Mesenchymal stem cell (in vitro differentiated cells and primary cell): ENCODE data around the gene APBA1.

Experiments used
- DNase-seq: peaks from one replicate; pipeline ENCODE4 v3.0.0-alpha.2; 2013
- H2AFZ ChIP-seq: one replicate; pipeline ENCODE4 v1.6.1; 2013; ENCODE audit warnings: low read depth, mild to moderate bottlenecking, control low read depth, inconsistent platforms, low read length, moderate library complexity
- H2AK5ac ChIP-seq: 2 replicates; pipeline ENCODE4 v1.6.1; 2013; ENCODE audit warnings: low read length, moderate library complexity, mild to moderate bottlenecking, inconsistent platforms; ENCODE audit not compliant: severe bottlenecking
- H2BK120ac ChIP-seq: one replicate; pipeline ENCODE4 v1.6.1; 2013; ENCODE audit warnings: low read depth, mild to moderate bottlenecking, inconsistent platforms, low read length, moderate library complexity
- H2BK12ac ChIP-seq, 2 experiments: one replicate each; pipeline ENCODE4 v1.6.1; 2013; ENCODE audit warnings: inconsistent platforms in 2 of 2, low read length in 2 of 2, mild to moderate bottlenecking in 2 of 2, moderate library complexity in 2 of 2, control low read depth in 1 of 2
- H2BK15ac ChIP-seq: one replicate; pipeline ENCODE4 v1.6.1; 2013; ENCODE audit warnings: mild to moderate bottlenecking, low read depth, inconsistent platforms; ENCODE audit not compliant: poor library complexity, severe bottlenecking
- H2BK5ac ChIP-seq: 2 replicates; pipeline ENCODE4 v1.6.1; 2013; ENCODE audit warnings: low read depth, mild to moderate bottlenecking, low read length, control low read depth, inconsistent platforms; ENCODE audit not compliant: poor library complexity, severe bottlenecking
- H3K14ac ChIP-seq, 2 experiments: one replicate each; pipeline ENCODE4 v1.6.1; 2013; ENCODE audit warnings: inconsistent platforms in 2 of 2, low read length in 2 of 2, control low read depth in 1 of 2, mild to moderate bottlenecking in 1 of 2, moderate library complexity in 1 of 2
- H3K18ac ChIP-seq, 2 experiments: one replicate each; pipeline ENCODE4 v1.6.1; 2013; ENCODE audit warnings: inconsistent platforms in 2 of 2, low read length in 2 of 2, control low read depth in 1 of 2, low read depth in 1 of 2, mild to moderate bottlenecking in 1 of 2
- H3K23ac ChIP-seq, 2 experiments: one replicate each; pipeline ENCODE4 v1.6.1; 2013; ENCODE audit warnings: inconsistent platforms in 2 of 2, low read length in 2 of 2, mild to moderate bottlenecking in 2 of 2, moderate library complexity in 2 of 2, control low read depth in 1 of 2
- H3K27ac ChIP-seq: 2 replicates; pipeline ENCODE4 v1.5.1; 2013; ENCODE audit warnings: mild to moderate bottlenecking, moderate library complexity, low read length, control low read depth, inconsistent platforms; ENCODE audit not compliant: poor library complexity, severe bottlenecking
- H3K27me3 ChIP-seq, 2 experiments: 2 replicates each; pipeline versions ENCODE4 v1.6.1 to v1.7.0; 2013; ENCODE audit warnings: low read length in 2 of 2, mild to moderate bottlenecking in 2 of 2, moderate library complexity in 2 of 2, control low read depth in 1 of 2, inconsistent platforms in 1 of 2; ENCODE audit not compliant: control insufficient read depth in 1 of 2, insufficient read depth in 1 of 2
- H3K36me3 ChIP-seq, 2 experiments: 2 replicates each; pipeline versions ENCODE4 v1.6.1 to v1.7.0; 2013; ENCODE audit warnings: low read length in 2 of 2, control low read depth in 1 of 2, inconsistent platforms in 1 of 2, low read depth in 1 of 2, mild to moderate bottlenecking in 1 of 2; ENCODE audit not compliant: insufficient read depth in 2 of 2, control insufficient read depth in 1 of 2
- H3K4ac ChIP-seq, 2 experiments: one replicate each; pipeline ENCODE4 v1.6.1; 2013; ENCODE audit warnings: inconsistent platforms in 2 of 2, low read length in 2 of 2, mild to moderate bottlenecking in 2 of 2, moderate library complexity in 2 of 2, control low read depth in 1 of 2, low read depth in 1 of 2
- H3K4me1 ChIP-seq: 2 replicates; pipeline ENCODE4 v1.6.1; 2013; ENCODE audit warnings: low read depth, low read length, control low read depth; ENCODE audit not compliant: control insufficient read depth, insufficient read depth
- H3K4me2 ChIP-seq: 2 replicates; pipeline ENCODE4 v1.6.1; 2013; ENCODE audit warnings: low read length, mild to moderate bottlenecking, inconsistent platforms; ENCODE audit not compliant: poor library complexity, severe bottlenecking
- H3K4me3 ChIP-seq, 2 experiments: 2 replicates each; pipeline versions ENCODE4 v1.5.1 to v1.7.0; 2013; ENCODE audit warnings: low read length in 2 of 2, mild to moderate bottlenecking in 2 of 2, control low read depth in 1 of 2, low read depth in 1 of 2; ENCODE audit not compliant: insufficient read depth in 1 of 2
- H3K79me1 ChIP-seq: replicated peaks from 2 replicates; pipeline ENCODE4 v1.6.1; 2013; ENCODE audit warnings: mild to moderate bottlenecking, control low read depth, low read length, inconsistent platforms; ENCODE audit not compliant: poor library complexity, severe bottlenecking
- H3K9ac ChIP-seq: 2 replicates; pipeline ENCODE4 v1.7.0; 2013; ENCODE audit warnings: mild to moderate bottlenecking, low read length, moderate library complexity
- H3K9me3 ChIP-seq: 2 replicates; pipeline ENCODE4 v1.7.0; 2013; ENCODE audit warnings: mild to moderate bottlenecking, low read length; ENCODE audit not compliant: control insufficient read depth
- H4K8ac ChIP-seq: one replicate; pipeline ENCODE4 v1.6.1; 2013; ENCODE audit warnings: inconsistent platforms, mild to moderate bottlenecking, low read length, moderate library complexity
- H4K91ac ChIP-seq: one replicate; pipeline ENCODE4 v1.6.1; 2013; ENCODE audit warnings: mild to moderate bottlenecking, low read length, inconsistent platforms
- WGBS: methylation state at CpG from one replicate; pipeline ENCODE4 v1.1.7; 2013; ENCODE audit warnings: mixed read lengths; 5-methylcytosine and 5-hydroxymethylcytosine counted together

Gene APBA1

DNA sequence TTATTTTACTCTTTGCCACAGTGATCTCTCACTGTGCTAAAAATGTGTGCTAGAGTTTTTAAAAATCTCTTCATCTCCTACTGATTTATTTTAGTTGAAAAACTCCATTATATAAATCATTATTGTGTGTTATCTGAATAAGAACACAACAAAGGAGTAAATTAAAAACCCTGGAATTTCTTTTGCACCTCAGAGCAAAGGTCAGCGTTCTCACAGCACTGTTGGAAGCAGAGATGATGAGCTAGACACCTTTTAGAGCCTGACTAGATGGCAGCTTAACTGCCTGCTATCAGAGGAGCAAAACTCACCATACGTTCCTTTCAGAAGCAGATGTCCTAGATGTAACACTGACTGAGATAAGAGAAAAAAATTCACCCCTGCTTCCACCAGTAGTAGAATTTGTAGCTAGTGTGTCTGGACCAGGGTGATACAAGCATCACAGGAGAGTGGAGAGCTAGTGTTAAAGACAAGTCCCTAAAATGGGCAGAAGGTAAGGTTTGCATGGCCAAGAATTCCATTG lies 200.0 kb downstream of the APBA1 start:
- H2BK12ac ChIP-seq: no peak overlapping the region
- WGBS: 38% methylated on average over 1 of the region's 2 CpGs

DNA sequence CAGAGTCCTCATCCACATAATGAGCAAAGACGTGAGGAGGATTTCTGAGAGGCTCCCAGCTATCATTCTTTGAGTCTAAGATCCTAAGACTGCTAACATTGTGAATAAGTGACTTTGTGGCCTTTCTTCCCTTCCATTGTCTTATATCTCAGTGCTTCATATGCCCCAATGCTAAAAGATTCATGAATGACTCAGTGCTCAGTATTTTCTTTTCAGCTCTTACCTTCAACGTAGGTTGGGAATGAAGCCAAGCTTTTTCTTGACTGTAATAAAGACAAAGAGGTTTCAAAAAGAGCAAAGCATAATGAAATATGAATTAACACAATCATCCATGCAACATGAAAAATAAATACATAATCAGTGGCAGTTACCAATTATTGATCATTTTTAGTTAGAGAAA lies 200.7 kb downstream of the APBA1 start:
- Histone ChIP-seq H3K9me3 (no peaks in the 10 kb centered on the region), H3K18ac (no peak overlapping the region), H3K14ac (no peak overlapping the region), H2BK120ac (no peak overlapping the region), H3K79me1 (peaks cover 2% of the 10 kb centered on the region), H3K27me3 (no peaks in the 10 kb centered on the region), H4K91ac (no peak overlapping the region), H3K4me1 (no peaks in the 10 kb centered on the region), H3K27ac (no peak overlapping the region), H3K4me3 (no peak overlapping the region), H3K23ac (no peak overlapping the region), H3K4ac (no peak overlapping the region), H2AFZ (no peak overlapping the region), H2AK5ac (no peak overlapping the region), H4K8ac (no peak overlapping the region), H3K36me3 (peaks cover 4 to 8% of the 10 kb centered on the region in 2 experiments), H2BK12ac (no peak overlapping the region), H3K4me2 (no peak overlapping the region), H2BK15ac (no peak overlapping the region), H3K9ac (no peak overlapping the region), H2BK5ac (no peak overlapping the region)
- 79% methylated on average over 2 of the region's 2 CpGs for whole genome bisulfite sequencing
- no peak for DNase-seq

More for the DNA sequence above, 200.0 kb downstream of the APBA1 start:
- no peak overlapping the region for H3K4me2 ChIP-seq
- H2AK5ac ChIP-seq: no peak overlapping the region
- no peak overlapping the region for H2BK5ac ChIP-seq
- H3K4me3 ChIP-seq: no peak overlapping the region
- no peak overlapping the region for H3K27ac ChIP-seq
- peaks cover 2 to 4% of the 10 kb centered on the region in 2 experiments for H3K36me3 ChIP-seq
- H2AFZ ChIP-seq: no peak overlapping the region
- DNase-seq: no peak
- no peak overlapping the region for H3K23ac ChIP-seq
- H2BK15ac ChIP-seq: no peak overlapping the region
- H3K18ac ChIP-seq: no peak overlapping the region
- no peak overlapping the region for H4K91ac ChIP-seq
- no peaks in the 10 kb centered on the region for H3K4me1 ChIP-seq
- H3K9ac ChIP-seq: no peak overlapping the region
- no peak overlapping the region for H2BK120ac ChIP-seq
- no peaks in the 10 kb centered on the region for H3K9me3 ChIP-seq
- H3K14ac ChIP-seq: no peak overlapping the region
- no peak overlapping the region for H4K8ac ChIP-seq
- no peak overlapping the region for H3K4ac ChIP-seq
- H3K27me3 ChIP-seq: no peaks in the 10 kb centered on the region
- H3K79me1 ChIP-seq: peaks cover 2% of the 10 kb centered on the region

- Histone ChIP-seq H3K4me3 (no peak overlapping the region), H3K79me1 (no peaks in the 10 kb centered on the region), H3K4ac (no peak overlapping the region), H4K8ac (no peak overlapping the region), H3K18ac (no peak overlapping the region), H3K36me3 (peaks cover 8 to 11% of the 10 kb centered on the region in 2 experiments), H2AFZ (no peak overlapping the region), H3K14ac (no peak overlapping the region), H2AK5ac (no peak overlapping the region), H2BK120ac (no peak overlapping the region), H3K9ac (no peak overlapping the region), H4K91ac (no peak overlapping the region), H3K27ac (no peak overlapping the region), H3K9me3 (no peaks in the 10 kb centered on the region), H2BK5ac (no peak overlapping the region), H3K4me2 (no peak overlapping the region), H2BK12ac (no peak overlapping the region), H3K4me1 (no peaks in the 10 kb centered on the region), H2BK15ac (no peak overlapping the region), H3K23ac (no peak overlapping the region), H3K27me3 (no peaks in the 10 kb centered on the region)
- WGBS: 95% methylated on average over 8 of the region's 9 CpGs
- no peak for DNase-seq
These were observed 201.8 kb downstream of the APBA1 start for GRCh38 chr9:69470186-69470977.

DNA sequence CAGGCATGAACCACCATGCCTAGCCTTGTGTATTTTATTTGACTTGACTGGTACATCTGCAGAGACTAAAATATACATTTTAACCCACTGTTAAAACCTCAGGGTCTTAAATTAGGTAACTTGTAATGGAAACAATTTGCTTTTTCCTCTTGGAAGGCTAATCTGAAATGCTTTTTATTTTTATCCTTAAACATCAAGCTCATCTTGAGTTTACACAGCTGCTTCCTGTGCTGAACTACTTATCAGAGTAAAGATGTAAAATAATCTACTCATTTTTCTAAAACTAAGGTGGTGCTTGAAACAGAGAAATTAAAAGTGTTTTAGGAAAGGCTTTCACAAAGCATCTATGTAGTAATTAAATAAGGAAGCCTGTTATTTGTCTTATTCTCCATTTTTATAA lies 203.0 kb downstream of the APBA1 start:
- Histone ChIP-seq H4K8ac (no peak overlapping the region), H2BK120ac (no peak overlapping the region), H3K36me3 (peaks cover 8 to 12% of the 10 kb centered on the region in 2 experiments), H3K4me1 (no peaks in the 10 kb centered on the region), H3K14ac (no peak overlapping the region), H3K27me3 (no peaks in the 10 kb centered on the region), H2BK15ac (no peak overlapping the region), H2BK5ac (no peak overlapping the region), H2BK12ac (no peak overlapping the region), H3K23ac (no peak overlapping the region), H2AK5ac (no peak overlapping the region), H3K79me1 (no peaks in the 10 kb centered on the region), H2AFZ (no peak overlapping the region), H3K4ac (no peak overlapping the region), H3K4me2 (no peak overlapping the region), H3K9me3 (no peaks in the 10 kb centered on the region), H4K91ac (no peak overlapping the region), H3K4me3 (no peak overlapping the region), H3K9ac (no peak overlapping the region), H3K18ac (no peak overlapping the region), H3K27ac (no peak overlapping the region)
- no peak for DNase-seq
